DMS 273 (cell line): ENCODE data around the gene LRFN4.
A peak's percentile ranks its signal among the peaks of the same experiment; 100 is the strongest.

Experiments
- DNase-seq: peaks from one replicate; lab custom pipeline; 2025; ENCODE audit not compliant: unreplicated experiment; lab: John Stamatoyannopoulos, UW

Gene LRFN4

GRCh38 chr11:66858186-66858938 is 1.5 kb downstream of the LRFN4 start:
- no peak for DNase-seq

- DNase-seq = no peak
Measured at GRCh38 chr11:66858939-66859685, 2.2 kb downstream of the LRFN4 start.

GRCh38 chr11:66859686-66860448 is 3.0 kb downstream of the LRFN4 start:
- no peak for DNase-seq

GRCh38 chr11:66860449-66860831 is 3.6 kb downstream of the LRFN4 start:
- no peak for DNase-seq

GRCh38 chr11:66861038-66861773 is 4.3 kb downstream of the LRFN4 start:
- DNase-seq = no peak

- DNase-seq = no peak
Measured at GRCh38 chr11:66861774-66862558, 5.1 kb downstream of the LRFN4 start.

GRCh38 chr11:66862559-66863037 is 5.7 kb downstream of the LRFN4 start:
- no peak for DNase-seq

- DNase-seq = no peak
Measured at GRCh38 chr11:66863428-66864125, 6.7 kb downstream of the LRFN4 start.

- no peak for DNase-seq
Measured at GRCh38 chr11:66864172-66864901, 7.5 kb downstream of the LRFN4 start.

GRCh38 chr11:66864924-66865697 is 8.2 kb downstream of the LRFN4 start:
- DNase-seq = peak; percentile 54

- no peak for DNase-seq
Measured at GRCh38 chr11:66866007-66866406, 9.1 kb downstream of the LRFN4 start.

- peak; percentile 94 for DNase-seq
Measured at GRCh38 chr11:66866511-66866986, 9.7 kb downstream of the LRFN4 start.

- DNase-seq = peak; percentile 35
Measured at GRCh38 chr11:66867425-66868040, 10.7 kb downstream of the LRFN4 start.

GRCh38 chr11:66868082-66868725 is 11.3 kb downstream of the LRFN4 start:
- no peak for DNase-seq

GRCh38 chr11:66868726-66869566 is 12.1 kb downstream of the LRFN4 start:
- DNase-seq = peak; percentile 30

- DNase-seq = no peak
Measured at GRCh38 chr11:66869567-66869870, 12.7 kb downstream of the LRFN4 start.
